Measurements from ENCODE around the gene SMG1.
"Not testable (repeated sequence)": the region's sequence is repeated elsewhere in the genome, so short reads cannot be mapped to it uniquely, and the experiment has no call there.

SMG1 gene

DNA sequence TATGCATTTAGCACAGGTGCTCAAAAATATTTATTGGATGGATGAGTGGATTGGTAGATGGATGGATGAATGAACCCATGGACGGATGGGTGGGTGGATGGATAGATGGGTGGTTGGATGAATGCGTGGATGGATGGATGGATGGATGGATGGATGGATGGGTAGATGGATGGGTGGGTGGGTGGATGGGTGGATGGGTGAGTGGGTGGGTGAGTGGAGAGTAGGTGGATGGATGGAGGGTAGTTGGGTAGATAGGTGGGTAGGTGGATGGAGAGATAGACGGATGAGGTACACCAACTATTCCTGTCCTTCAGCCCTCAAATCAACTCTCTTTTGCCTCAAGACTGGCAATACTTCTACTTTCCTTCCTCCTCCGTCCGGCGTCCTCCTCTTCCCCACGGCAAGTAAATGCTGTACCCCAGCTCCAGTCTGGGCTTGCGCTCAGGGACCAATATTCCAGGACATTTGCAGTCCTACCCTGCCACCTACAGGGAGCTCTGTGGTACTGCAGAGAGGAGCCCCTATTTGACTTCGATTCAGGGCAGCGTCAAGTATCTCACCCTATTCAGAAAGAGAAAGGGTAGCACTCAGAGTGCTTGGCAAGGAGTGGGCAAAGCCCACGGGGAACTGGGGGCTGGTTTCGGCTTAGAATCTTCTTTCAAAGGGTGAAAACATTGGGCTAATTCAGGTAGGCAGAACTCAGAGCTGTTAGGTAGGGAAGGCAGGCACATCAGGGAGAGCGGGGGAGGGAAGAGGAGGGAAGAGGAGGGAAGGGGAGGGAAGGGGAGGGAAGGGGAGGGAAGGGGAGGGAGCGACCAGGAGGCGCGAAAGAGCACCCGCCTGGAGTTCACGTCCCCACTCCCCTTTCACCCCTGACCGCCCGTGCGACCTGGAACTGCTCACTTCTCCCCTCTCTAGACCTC is 166.3 kb downstream of the SMG1 start:
- DNase-seq (ENCODE audit: low read depth in 2 of 2): peak; percentile 9 to 20

GRCh38 chr16:18757960-18758660 is 168.1 kb downstream of the SMG1 start:
- not testable (repeated sequence) for DNase-seq (ENCODE audit: low read depth in 2 of 2)

DNA sequence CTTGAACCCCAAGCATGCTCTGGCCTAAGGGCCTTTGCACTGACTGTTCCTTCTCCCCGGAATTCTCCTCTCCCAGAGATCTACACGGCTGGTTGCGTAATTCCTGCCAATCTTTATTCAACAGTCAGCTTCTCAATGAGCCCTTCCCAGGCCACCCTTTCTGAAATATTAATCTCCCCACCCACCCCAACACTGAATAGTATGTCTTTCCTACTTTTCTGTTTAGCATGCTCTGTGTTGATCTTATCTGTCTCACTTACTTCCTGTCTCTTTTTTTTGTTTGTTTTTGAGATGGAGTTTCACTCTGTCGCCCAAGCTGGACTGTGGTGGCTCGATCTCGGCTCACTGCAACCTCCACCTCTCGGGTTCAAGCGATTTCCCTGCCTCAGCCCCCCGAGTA is 169.6 kb downstream of the SMG1 start:
- DNase-seq (ENCODE audit: low read depth in 2 of 2): not testable (repeated sequence)
